ENCODE results near the gene CLMP. TPM values are rescaled to one million over a fixed set of nuclear protein-coding genes. Genes with fewer than 3 reads are reported as not detected.

Gene CLMP
- total and polyA plus RNA-seq, 2 donors (not counting 3 experiments of a cell fraction or from before 2014, with no cell fraction given): 0.03 to 0.18 TPM

GRCh38 chr11:123135863-123136446 is 59.1 kb downstream of the CLMP start:
- Histone ChIP-seq H3K4me1 (ENCODE audit: control insufficient read depth, extremely low read depth, insufficient read depth, low read length) (peaks cover 12% of the 10 kb centered on the region), H4K20me1 (replicated peaks; ENCODE audit: control insufficient read depth, extremely low read depth, insufficient read depth, low read length) (no peaks in the 10 kb centered on the region), H2AFZ (ENCODE audit: low read depth, low read length) (no peak overlapping the region), H3K9ac (replicated peaks; ENCODE audit: extremely low read depth, insufficient read depth, low read length) (no peak overlapping the region), H3K27ac (ENCODE audit: insufficient read depth, low read depth, low read length) (no peak overlapping the region), H3K36me3 (ENCODE audit: control insufficient read depth in 2 of 2, extremely low read depth in 1 of 2, insufficient read depth in 2 of 2, low read length in 2 of 2) (no peaks in the 10 kb centered on the region), H3K9me3 (replicated peaks; ENCODE audit: control insufficient read depth, insufficient read depth, low read length) (no peaks in the 10 kb centered on the region), H3K79me2 (ENCODE audit: control insufficient read depth, insufficient read depth, low read length) (no peaks in the 10 kb centered on the region), H3K4me2 (ENCODE audit: insufficient read depth, low read length) (no peak overlapping the region), H3K27me3 (ENCODE audit: control insufficient read depth in 2 of 2, insufficient read depth in 2 of 2, low read length in 2 of 2) (no peaks in the 10 kb centered on the region), H3K4me3 (replicated peaks in 1 of 3; ENCODE audit: insufficient read depth in 1 of 3, low read depth in 1 of 3, low read length in 3 of 3) (no peak overlapping the region), H3K9me1 (replicated peaks; ENCODE audit: control insufficient read depth, extremely low read depth, insufficient read depth, low read length) (no peaks in the 10 kb centered on the region)
- no TSS peak for BruUV-seq (replicated peaks)
- dilution Hi-C loops (cut with MboI; ENCODE audit: extremely low pct_ligation_motif_present, low sequenced_read_pairs) (no loop called here), intact Hi-C loops (cut with micrococcal nuclease) (loop anchor here (5.0 kb wide), 1 partner anchor 51 kb away; no protein-coding TSS in a partner anchor)
- ChIA-PET POLR2A (interaction anchor here (0.6 kb wide), 1 partner anchor 15 kb away, joined by 3 read pairs; no protein-coding TSS in a partner anchor), CTCF (interaction anchor here (1.1 kb wide), 1 partner anchor 111 kb away, joined by 3 read pairs; no protein-coding TSS in a partner anchor)
- FAIRE-seq (no peak), DNase-seq (ENCODE audit: low read depth, low spot score) (no peak)
- TF ChIP-seq POLR2A (IDR thresholded peaks at IDR 0.05; ENCODE audit: low read depth, low read length) (no peak), POLR2AphosphoS5 (IDR thresholded peaks at IDR 0.05; ENCODE audit: insufficient read depth, low read depth, low read length) (no peak), EZH2 (IDR thresholded peaks at IDR 0.05; ENCODE audit: borderline replicate concordance, low read depth, low read length, severe bottlenecking) (no peak), MYC (IDR thresholded peaks at IDR 0.05; ENCODE audit: low read depth, low read length) (no peak), GATA2 (IDR thresholded peaks at IDR 0.05; ENCODE audit: insufficient read depth, insufficient read length, low read depth, low read length) (no peak), FOS (IDR thresholded peaks at IDR 0.05; ENCODE audit: borderline replicate concordance, insufficient read depth, low read length) (no peak), JUN (IDR thresholded peaks at IDR 0.05; ENCODE audit: borderline replicate concordance, insufficient read depth, insufficient read length, low read depth) (no peak), MAX (IDR thresholded peaks at IDR 0.05; ENCODE audit: insufficient read depth, insufficient read length) (no peak), CTCF (IDR thresholded peaks at IDR 0.05; ENCODE audit: extremely low read depth in 1 of 2, insufficient read depth in 1 of 2, low read depth in 1 of 2, low read length in 2 of 2) (no peak)
